ENCODE measurements around the gene GDNF.
"Not testable (repeated sequence)": the region's sequence is repeated elsewhere in the genome, so short reads cannot be mapped to it uniquely, and the experiment has no call there.

The GDNF gene

GRCh38 chr5:37839407-37840052 is at the start of gene GDNF:
TSS of gene GDNF (minus strand) at chr5:37840041. CDS start at chr5:37834796, 5,245 bp downstream.
- DNase-seq = peak; percentile 69

GRCh38 chr5:37888476-37888875 is 48.6 kb upstream of the GDNF start:
- DNase-seq = no peak

GRCh38 chr5:37886242-37886905 is 46.5 kb upstream of the GDNF start:
- DNase-seq = no peak

- no peak for DNase-seq
Observed at GRCh38 chr5:37882636-37883035, 42.8 kb upstream of the GDNF start.

- DNase-seq = no peak
Observed at GRCh38 chr5:37881359-37881758, 41.5 kb upstream of the GDNF start.

GRCh38 chr5:37876943-37877342 is 37.1 kb upstream of the GDNF start:
- DNase-seq = no peak

- no peak for DNase-seq
Observed at GRCh38 chr5:37876245-37876644, 36.4 kb upstream of the GDNF start.

GRCh38 chr5:37875051-37875787 is 35.4 kb upstream of the GDNF start:
- DNase-seq = no peak

GRCh38 chr5:37873988-37874387 is 34.1 kb upstream of the GDNF start:
- DNase-seq = no peak

GRCh38 chr5:37871023-37871815 is 31.4 kb upstream of the GDNF start:
- DNase-seq = no peak

- DNase-seq = no peak
Observed at GRCh38 chr5:37869216-37869615, 29.4 kb upstream of the GDNF start.

- DNase-seq = no peak
Observed at GRCh38 chr5:37867654-37868053, 27.8 kb upstream of the GDNF start.

GRCh38 chr5:37862907-37863306 is 23.1 kb upstream of the GDNF start:
- not testable (repeated sequence) for DNase-seq

- DNase-seq = no peak
Observed at GRCh38 chr5:37860206-37860605, 20.4 kb upstream of the GDNF start.

- DNase-seq = no peak
Observed at GRCh38 chr5:37859805-37860204, 20.0 kb upstream of the GDNF start.

- DNase-seq = no peak
Observed at GRCh38 chr5:37858250-37858649, 18.4 kb upstream of the GDNF start.

- no peak for DNase-seq
Observed at GRCh38 chr5:37857696-37858095, 17.9 kb upstream of the GDNF start.

- DNase-seq = no peak
Observed at GRCh38 chr5:37855438-37855837, 15.6 kb upstream of the GDNF start.

GRCh38 chr5:37851305-37851704 is 11.5 kb upstream of the GDNF start:
- no peak for DNase-seq

GRCh38 chr5:37850226-37850865 is 10.5 kb upstream of the GDNF start:
- no peak for DNase-seq

- DNase-seq = no peak
Observed at GRCh38 chr5:37849641-37850040, 9.8 kb upstream of the GDNF start.

GRCh38 chr5:37847978-37848425 is 8.2 kb upstream of the GDNF start:
- DNase-seq = peak; percentile 82

All from NCI-H1694 treated with DMSO at 0.1 percent for 48 hours (cell line).